Fibroblast of the conjunctiva (primary cell): ENCODE results near the gene PAQR8.

ENCODE experiments used
- DNase-seq: peaks from one replicate; pipeline ENCODE4 v3.0.0-alpha.2; 2010; ENCODE audit warnings: low read depth

PAQR8 gene

DNA sequence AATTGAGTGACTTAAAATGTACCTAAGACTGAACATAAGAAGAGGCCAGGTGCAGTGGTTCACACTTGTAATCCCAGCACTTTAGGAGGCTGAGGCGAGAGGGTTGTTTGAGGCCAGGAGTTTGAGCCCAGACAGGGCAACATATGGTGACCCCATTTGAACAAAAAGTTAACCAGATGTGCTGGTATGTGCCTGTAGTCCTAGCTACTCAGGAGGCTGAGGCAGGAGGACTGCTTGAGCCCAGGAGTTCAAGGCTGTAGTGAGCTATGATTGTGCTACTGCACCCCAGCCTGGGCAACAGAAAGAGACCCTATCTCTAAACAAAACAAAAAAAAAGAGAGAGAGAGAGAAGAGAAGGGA is 10.1 kb upstream of the PAQR8 start:
- no peak for DNase-seq

DNA sequence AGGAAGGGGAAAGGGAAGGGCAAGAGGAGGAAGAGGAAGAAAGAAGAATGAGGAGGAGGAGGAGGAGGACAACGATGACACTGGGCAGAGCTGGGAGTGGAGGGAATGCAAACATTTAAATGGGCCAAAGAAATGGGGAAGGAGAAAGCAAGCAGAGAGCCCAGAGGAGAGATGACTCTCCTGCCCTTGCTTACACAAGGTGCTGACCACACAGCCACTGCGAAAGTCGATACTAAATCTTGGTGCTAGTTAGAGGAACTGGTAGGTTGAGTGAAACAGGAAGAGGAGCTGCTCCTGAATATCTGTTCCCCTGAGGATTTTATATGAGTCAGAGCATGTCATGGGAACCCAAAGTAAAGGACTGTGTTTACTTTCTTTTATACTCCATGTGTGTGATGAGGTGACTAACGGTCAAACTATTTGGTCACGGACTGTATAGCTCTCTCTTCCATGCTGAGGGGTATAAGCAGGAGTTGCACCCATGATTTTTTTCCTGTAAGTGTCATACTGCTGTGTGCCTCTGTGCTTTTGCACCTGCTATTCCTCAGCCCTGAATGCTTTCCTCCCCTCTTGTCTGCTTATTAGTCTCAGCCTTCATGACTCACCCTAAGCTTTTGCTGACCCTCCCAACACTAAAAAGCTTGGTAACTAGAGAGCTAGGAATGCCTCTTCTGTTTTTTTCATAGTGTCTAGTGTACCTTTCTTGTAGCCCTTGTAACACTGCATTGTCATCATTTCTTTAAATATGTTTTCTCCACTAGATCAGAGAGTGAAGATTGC is 9.5 kb upstream of the PAQR8 start:
- peak; percentile 88 for DNase-seq

DNA sequence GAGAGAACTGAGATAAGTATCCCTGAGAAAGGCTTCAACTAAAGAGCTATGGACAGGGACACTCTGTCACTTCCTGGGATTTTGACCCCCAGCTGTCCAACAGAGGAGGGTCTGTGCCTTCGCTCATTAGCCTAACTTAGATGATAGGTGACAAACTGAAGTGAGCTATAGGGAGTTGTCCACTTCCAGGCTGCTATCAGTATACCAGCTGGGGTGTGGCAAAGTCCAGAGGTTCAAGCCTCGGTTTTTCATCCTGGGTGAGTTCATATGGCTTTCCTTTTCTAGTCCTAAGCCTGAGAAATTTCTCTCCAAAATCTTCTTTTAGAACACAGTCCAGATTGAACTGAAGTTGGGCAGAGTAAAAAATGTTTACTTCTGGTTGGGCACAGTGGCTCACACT is 5.9 kb upstream of the PAQR8 start:
- no peak for DNase-seq

DNA sequence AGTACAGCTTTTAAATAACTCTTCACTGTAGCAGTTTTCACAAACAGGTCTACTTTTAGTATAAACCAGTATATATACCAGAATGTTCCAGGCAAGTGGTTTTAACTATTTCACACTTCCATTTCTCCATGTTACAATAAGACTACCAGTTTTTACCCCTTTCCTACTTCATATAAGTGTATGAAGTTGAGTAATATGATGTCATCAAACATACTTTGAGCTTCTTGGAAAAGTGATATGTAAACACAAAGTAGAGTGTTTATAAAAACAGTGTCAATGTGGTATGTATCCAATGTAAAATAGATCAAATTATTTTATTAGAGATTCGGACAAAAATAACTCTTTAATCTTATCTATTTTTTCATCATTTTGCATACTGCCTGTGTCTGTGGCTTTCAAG is 2.5 kb upstream of the PAQR8 start:
- DNase-seq, result no peak

DNA sequence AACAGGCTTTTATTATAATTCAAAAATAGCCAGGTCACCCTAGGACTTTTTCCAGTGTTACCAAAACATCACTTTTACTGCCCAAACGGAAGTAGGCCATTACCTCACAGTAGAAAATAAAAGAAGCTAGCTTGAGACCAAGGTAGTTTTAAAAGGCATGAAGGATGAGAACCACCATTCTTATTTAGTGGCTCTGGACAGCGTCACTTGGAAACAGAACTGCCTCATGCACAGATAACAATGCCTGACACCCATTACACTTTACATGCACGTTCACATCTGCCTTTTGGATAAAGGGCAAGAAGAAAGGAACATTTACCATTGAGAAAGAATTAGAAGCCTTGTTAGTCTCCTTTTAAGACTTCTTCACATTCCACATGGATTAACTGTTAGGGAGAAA is 1.9 kb upstream of the PAQR8 start:
- DNase-seq, result no peak

DNA sequence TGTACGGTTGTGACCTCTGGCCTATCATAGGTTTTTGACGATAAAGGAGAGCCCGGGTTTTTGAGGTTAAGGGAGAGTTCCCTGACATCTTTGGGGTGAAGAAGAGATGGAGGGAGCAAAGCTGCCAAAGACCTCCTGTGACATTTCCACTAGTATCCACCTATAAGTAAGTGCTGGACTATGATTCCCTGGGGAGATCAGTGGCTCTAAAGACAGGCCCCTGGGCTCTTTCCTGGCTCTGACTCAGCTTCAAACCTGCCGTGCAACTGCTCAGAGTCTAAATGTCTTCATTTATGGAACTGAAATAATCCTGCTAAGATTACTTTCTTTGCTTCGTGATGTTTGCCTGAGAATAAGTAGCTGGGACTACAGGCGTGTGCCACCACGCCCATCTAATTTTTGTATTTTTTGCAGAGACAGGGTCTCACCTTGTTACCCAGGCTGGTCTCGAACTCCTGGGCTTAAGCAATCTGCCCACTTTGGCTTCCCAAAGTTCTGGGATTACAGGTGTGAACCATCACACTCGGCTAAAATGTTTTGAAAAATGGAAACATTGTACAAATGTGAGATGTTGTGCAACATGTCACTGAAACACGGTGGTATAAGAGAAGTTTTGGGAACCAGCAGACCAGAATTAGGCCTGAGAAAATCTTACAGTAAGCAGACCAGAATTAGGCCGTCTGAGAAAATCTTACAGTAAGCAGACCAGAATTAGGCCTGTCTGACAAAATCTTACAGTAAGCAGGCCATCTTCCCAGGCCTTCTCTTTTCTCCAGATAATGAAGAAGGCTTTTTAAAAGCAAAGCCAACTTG is 1.1 kb upstream of the PAQR8 start:
- DNase-seq, result no peak

DNA sequence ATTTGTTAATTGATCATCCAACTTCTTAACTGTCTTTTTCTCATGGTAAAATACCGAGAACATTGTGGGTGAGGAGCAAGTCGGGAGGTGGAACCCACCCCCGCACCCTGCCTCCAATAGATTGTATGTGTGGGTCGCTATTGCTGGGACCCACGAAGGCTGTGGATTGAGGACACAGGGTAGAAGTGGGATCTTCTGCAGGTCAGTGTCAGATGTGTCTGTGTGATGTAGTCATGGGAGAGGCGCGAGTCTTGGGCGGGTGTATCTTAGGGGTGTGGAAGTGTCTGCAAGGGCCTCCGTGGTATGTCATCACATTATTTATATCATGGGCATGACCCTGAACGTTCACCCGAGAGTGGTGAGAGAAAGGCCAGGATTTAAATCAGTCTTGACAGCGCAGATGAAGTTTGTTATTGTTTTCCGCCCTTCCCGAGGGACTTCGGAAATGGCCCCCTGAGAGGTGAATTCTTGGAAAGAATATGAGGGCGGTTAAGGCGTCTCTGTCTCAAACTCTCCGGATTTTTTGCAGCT is 472 bp upstream of the PAQR8 start:
- DNase-seq, result no peak

DNA sequence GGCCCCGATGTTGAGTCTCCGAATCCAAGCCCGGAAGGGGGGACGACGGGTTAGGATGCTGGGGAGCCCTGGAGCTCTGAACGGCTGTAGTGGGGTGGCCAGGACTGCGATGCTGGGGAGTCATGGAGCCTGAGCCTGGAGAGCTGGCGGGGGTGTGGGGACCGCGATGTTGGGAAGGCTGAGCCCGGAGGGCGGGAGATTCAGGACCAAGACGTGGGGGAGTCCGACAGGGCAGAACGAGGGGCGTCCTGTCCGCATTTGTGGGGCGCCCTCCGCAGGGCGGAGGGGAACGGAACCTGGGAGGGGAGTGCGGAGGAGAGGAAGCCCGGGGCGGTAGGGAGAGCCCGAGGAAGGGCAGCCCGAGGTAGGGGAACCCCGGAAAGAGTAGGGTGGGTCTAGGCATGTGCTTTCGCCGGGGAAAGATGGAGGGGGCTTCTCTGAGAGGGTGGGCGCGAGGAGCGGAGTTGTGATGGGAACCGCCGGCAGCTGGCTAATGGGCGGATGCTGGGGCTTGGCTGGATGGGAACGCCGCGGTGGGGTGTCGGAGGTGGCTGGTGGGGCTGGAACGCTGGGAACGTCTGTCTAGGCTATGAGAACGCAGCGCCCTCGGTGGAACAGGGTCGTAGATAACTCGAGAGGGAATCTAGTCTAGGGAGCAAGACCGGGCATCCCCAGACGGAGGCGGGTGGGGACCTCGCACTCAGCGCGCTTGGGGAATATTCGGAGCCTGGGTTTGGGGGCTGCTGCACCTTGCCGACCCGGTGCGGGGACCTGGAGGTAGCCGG is 684 bp downstream of the PAQR8 start:
- no peak for DNase-seq

DNA sequence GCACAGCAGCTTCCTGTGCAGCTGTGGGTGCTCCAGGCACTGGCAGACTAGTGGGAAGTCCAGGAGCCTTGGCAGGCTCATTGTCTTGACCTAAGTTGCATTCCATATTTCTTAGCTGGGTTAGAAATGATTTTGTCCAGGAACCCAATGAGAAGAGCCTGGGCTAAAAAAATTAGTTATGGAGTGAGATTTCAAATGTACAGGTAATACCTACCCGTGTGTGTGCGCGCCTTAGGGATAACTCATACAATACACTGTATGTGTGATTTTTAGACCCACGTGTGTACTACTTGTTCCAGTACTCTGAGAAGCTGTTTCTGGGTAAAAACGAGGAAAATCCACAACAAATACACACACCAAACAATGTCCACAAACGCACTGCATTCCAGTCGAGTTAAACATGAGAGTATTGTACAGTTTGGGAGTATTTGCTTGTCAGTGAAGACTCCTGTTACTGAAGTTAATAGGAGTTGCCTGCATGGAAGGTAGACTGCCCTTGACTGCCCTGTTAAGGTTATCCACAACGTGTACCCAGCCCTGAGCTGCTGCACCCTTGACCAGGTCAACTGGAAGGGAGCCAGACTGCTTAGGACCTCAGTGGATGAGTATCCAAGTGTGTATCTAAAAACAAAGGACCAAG is 1.4 kb downstream of the PAQR8 start:
- DNase-seq, result no peak

DNA sequence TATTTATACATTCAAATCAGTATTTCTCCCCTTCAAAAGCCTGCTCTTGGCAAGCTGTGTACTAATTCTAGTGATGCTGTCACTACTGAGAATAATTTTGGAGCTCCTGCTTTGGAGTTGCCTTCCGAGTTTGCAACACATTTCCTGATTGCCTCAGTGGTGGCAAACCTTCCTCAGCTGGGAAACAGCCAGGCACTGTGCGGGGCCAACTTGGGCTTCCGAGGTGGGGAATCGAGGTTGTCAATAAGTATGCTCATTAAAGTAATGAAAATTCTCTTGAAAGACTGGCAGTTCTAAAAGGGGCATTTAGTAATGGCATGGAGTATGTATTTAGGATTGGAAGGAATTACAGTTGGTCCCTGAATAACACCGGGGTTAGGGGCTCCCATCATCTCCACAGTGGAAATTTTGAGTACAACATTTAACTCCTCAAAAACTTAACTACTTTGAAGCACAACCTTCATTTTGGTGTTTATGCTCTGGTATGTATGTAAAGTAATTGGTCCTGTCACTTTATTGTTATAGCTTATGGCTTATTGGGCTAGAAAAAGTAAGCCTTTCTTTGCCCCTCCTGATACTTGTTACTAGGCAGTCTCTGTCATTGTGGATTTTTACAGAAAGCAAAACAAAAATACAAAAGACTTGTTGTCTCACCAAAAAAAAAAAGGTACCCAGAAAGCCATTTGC is 2.7 kb downstream of the PAQR8 start:
- DNase-seq, result no peak

DNA sequence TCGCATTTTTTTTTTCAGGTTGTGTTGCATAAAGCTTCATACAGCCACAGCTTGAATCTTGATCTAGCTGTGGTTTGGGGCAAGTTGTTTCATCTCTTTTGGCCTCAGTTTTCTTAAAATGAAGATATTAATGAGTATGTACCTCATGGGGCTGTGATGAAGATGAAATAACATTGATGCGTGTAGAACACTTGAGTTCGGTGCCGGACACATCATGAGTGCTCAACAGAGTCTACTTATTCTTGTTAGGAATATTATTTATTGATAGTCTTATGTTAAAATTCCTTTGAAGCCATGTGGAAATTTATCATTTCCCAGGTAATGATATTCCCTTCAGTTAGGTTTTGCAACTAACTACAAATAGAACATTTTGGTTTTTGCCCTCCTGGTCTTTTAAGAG is 3.4 kb downstream of the PAQR8 start:
- DNase-seq, result no peak

DNA sequence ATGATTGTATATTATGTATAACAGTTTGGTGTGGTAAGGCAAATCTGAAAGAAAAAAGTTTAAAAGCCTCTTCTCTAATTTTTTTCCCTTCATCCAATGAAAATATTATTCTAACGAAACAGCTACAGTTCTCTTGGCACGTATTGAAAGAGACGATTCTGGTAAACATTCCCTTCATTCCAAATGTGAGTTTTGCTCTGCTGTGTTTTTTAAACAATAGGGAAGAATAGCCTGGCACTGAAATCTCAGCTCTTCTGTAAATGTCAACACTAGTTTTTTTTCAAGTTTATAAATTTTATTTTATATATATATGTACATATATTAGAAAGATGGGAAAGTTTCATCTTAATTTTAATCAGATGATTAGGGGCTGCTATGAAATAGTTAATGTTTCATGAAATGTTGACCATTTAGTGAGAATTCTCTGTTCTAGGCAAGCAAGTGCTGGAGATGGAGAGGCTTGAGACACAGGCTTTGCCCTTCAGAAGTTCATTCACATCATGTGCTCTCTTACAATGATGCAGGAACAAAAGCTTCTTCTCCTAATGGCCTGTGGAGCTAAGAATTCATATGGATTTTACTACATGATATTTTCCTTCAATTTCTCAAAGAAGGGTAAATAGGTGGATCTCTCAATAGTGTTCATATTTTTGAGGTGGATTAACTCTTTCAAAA is 4.1 kb downstream of the PAQR8 start:
- no peak for DNase-seq

DNA sequence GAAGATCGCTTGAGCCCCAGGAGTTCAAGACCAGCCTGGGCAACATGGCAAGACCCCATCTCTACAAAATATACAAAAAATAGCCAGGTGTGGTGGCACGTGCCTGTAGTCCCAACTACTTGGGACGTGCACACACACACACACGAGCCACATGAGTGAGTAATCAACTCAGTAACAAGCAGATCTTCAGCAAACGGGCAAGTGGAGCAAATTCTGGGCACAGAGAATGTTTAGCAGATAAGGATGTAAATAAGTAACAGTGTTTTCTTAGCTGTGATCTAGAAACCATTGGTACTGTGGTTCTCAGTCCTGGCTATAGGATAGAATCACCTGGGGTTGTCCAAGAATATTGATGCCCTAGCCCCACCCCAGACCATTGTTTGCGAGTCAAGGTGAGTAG is 6.1 kb downstream of the PAQR8 start:
- DNase-seq, result no peak

DNA sequence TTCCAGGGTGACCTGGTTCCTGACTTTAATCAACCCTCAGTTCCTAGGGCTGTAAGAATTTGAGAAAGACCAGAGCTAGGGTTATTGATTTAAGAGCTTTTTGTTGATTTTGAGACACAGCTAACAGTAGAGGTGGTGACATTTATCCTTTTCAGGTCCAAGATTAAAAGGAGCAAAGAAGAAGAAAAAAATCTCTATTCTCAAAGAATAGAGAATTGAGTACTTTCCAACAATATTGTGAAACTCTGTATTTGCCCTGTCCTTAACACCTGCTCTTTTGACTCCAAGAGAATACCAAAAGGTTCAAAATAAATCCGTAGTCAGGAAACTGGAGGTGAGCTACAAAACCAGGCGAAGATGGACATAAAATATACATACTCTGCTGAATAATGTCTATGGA is 7.3 kb downstream of the PAQR8 start:
- DNase-seq, result no peak

DNA sequence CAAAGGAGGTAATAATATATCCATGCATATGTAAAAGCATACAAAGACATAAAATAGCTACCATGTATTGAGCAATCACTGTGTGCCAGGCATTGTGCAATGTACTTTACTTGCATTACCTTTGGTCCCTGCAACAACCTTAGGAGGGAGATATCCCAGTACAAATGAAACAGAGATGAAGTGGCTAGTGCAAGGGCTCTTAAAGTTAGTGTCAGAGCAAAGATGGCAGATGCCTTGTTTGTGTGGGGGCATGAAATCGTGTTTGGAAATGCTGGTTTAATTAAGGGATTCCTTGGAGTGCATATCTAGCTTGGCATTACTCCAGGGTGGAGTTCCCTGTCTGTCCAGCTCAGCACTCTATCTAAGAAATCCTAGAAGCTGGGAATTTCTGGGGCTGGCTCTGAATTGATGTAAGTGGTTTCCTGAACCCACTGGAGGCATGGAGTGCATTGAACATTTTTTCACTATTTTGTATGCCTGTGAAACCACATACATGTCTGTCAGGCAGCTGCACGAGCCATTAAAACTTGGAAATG is 9.8 kb downstream of the PAQR8 start:
- DNase-seq, result no peak

DNA sequence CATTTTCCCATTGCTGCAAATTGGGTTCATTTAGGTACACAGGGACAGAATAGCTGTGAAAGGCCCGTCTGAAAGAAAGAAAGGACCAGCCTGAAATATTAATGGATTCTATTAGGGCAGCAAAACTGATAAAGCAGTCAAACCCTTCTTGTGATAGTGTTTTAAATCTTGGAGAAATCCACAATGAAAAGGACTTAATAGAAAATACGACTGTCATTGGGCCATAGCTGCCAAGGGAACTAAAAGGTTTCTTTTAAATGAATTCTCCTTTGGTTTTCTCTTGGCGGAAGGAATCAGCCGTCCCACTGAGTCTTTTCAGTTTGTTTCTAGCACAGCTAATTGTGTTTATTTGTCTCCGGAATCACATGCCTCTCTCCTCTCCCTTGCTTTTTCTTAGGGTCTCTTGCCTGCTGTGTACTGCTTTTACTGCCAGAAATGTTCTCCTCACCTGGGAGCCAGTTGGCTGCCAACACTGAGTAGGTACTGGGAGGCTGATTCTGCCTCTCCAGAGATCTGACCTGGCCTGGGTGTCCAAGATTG is 11.3 kb downstream of the PAQR8 start:
- DNase-seq, result no peak

DNA sequence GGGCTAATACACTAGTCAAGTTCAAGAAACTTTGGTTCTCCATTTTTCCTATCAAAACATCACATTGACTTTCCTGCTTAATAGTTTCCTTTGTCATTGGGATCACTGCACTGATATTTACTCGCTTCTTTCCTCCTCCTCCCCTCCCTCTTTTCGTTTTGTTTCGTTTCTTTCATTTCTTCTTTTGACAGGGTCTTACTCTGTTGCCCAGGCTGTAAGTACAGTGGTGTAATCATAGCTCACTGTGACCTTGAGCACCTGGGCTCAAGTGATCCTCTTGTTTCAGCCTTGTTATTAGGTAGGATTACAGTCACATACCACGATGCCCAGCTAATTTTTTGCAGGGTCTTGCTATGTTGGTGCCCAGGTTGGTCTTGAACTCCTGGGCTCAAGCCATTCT is 12.3 kb downstream of the PAQR8 start:
- DNase-seq, result no peak

DNA sequence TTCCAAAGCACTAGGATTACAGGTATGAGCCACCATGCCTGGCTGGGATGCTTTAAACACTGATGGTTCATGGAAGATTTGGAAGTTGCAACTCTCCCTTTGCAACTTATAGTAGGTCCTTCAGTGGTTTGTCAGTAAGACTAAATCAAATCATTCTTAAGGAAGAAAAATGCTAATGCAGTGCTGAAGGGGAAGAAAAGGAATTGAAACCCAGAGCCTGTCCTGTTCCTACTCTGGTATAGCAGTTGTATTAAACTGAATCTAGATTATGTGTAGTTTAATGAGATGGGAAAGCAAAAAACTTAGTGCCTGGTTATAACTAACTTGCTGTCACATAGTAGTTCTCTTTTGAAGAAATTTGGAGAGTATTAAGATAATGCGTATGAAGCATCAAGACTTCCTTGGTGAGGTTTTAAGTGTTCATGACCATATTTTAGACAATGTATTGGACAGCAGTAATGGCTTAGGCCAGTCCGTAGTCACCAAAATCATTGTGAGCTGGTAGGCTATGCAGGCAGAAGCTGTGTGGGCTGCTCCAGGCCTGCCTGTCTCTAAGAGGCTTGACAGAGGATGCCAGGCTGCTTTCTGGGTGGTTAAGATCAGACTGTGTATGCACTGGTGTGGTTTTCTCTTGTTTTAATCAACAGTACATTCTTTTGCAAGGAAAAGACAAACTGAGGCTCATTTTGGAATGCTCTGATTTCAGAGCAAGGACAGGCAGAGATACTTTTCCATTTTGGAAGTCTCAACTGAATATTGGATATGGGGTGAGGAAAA is 14.0 kb downstream of the PAQR8 start:
- no peak for DNase-seq

DNA sequence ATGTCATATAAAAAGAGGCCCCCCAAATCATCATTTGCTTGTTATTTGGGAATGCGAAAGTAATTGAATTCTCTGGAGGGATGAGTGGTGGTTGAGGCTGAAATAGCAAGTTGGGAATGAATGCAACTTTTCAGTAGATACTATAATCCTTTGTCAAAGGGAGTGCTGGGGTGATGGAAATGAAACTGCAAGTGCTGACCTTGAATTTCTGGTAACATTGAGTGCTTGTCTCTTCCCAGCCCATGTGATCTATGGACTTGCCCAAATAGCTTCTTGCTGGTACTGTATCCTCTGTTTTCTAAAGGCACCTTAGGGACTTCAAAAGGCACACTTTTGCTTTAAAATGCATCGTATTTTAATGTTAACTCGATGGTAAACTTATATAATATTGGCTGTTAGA is 14.8 kb downstream of the PAQR8 start:
- DNase-seq, result no peak
